HepG2 (cell line): ENCODE measurements around the gene ERC1. TPM values are rescaled to one million over a fixed set of nuclear protein-coding genes. Genes with fewer than 3 reads are reported as not detected.

Experiments used
- ATAC-seq: fragments of 200-7000 bp; cut with Tn5 transposase; 3 replicates; pipeline ENCODE4 v1.9.1; 2020; ENCODE audit warnings: mild to moderate bottlenecking, moderate library complexity
- BruUV-seq: library from RNA; stranded (reverse); fragments of 400-500 nt; replicated peaks from 2 replicates; lab custom pipeline; 2021; lab: Mats Ljungman, UMichigan
- CTCF ChIA-PET: fragments of 300-600 bp; formaldehyde crosslinking; extraction: SDS; loops from one replicate; lab custom pipeline; 2021; ENCODE audit warnings: low total read pairs, inconsistent platforms, low intra/inter-chr PET ratio; lab: Yijun Ruan, JAX
- POLR2A ChIA-PET: fragments of 350-600 bp; sonication (Branson Sonifier 250); formaldehyde crosslinking; loops from one replicate; lab custom pipeline; 2020; ENCODE audit warnings: antibody characterized with exemption, inconsistent platforms; lab: Yijun Ruan, JAX
- DNase-seq: peaks from one replicate; pipeline ENCODE4 v3.0.0-alpha.2; 2015; ENCODE audit warnings: low spot score
- FAIRE-seq: peaks from 3 replicates; lab custom pipeline; 2011; peaks lifted over from hg19 to GRCh38; lab: Jason Lieb, UNC
- H2AFZ ChIP-seq: one replicate; pipeline ENCODE4 v1.6.1; 2011; ENCODE audit warnings: low read length, inconsistent platforms
- H3K27ac ChIP-seq: fragments of 300-600 bp; 3 replicates; pipeline ENCODE4 v1.8.0; 2011; ENCODE audit warnings: mixed run types, mild to moderate bottlenecking, mixed read lengths, low read length, inconsistent platforms; ENCODE audit not compliant: insufficient read depth; ENCODE audit errors: extremely low read length
- H3K27me3 ChIP-seq, 2 experiments: fragments of 200-600 bp in 1 of 2; 2 replicates in 1 of 2; 3 replicates in 1 of 2; pipeline versions ENCODE4 v1.6.0 to v1.8.0; 2011; ENCODE audit warnings: low read length in 2 of 2, mild to moderate bottlenecking in 2 of 2, moderate library complexity in 2 of 2, inconsistent platforms in 1 of 2; ENCODE audit not compliant: insufficient read depth in 2 of 2, control insufficient read depth in 1 of 2
- H3K36me3 ChIP-seq, 2 experiments: fragments of 200-600 bp in 1 of 2; replicated peaks in 1 of 2; 2 replicates in 1 of 2; 3 replicates in 1 of 2; pipeline versions ENCODE4 v1.5.1 to v1.8.0; 2011; ENCODE audit warnings: low read length in 2 of 2, inconsistent platforms in 1 of 2; ENCODE audit not compliant: insufficient read depth in 2 of 2, control insufficient read depth in 1 of 2
- H3K4me1 ChIP-seq: 2 replicates; pipeline ENCODE4 v1.5.1; 2012; ENCODE audit warnings: low read length, inconsistent platforms; ENCODE audit not compliant: insufficient read depth
- H3K4me2 ChIP-seq: 2 replicates; pipeline ENCODE4 v1.6.0; 2011; ENCODE audit warnings: low read depth, low read length, inconsistent platforms
- H3K4me3 ChIP-seq, 3 experiments: fragments of 200-600 bp in 1 of 3; sonication (generic), shearing (Covaris generic) in 1 of 3; replicated peaks in 1 of 3; 2 replicates each; pipeline ENCODE4 v1.5.1; 2011 to 2016; ENCODE audit warnings: low read length in 3 of 3, inconsistent platforms in 2 of 3, low read depth in 2 of 3, mild to moderate bottlenecking in 2 of 3, control low read depth in 1 of 3, mixed read lengths in 1 of 3; ENCODE audit not compliant: insufficient read depth in 1 of 3
- H3K79me2 ChIP-seq: one replicate; pipeline ENCODE4 v1.6.1; 2011; ENCODE audit warnings: low read length, inconsistent platforms; ENCODE audit not compliant: insufficient read depth
- H3K9ac ChIP-seq: 2 replicates; pipeline ENCODE4 v1.6.0; 2011; ENCODE audit warnings: mild to moderate bottlenecking, low read depth, low read length, inconsistent platforms; ENCODE audit not compliant: insufficient read depth
- H3K9me3 ChIP-seq: 2 replicates; pipeline ENCODE4 v1.5.1; 2012; ENCODE audit warnings: mild to moderate bottlenecking, low read length
- H4K20me1 ChIP-seq: 2 replicates; pipeline ENCODE4 v1.6.0; 2011; ENCODE audit warnings: inconsistent platforms, mild to moderate bottlenecking, low read length, moderate library complexity; ENCODE audit not compliant: insufficient read depth
- AKAP8 ChIP-seq: sonication (generic); formaldehyde crosslinking; IDR thresholded peaks from 2 replicates; pipeline ENCODE4 v1.5.1; 2020; ENCODE audit warnings: mild to moderate bottlenecking, missing genetic modification reagents
- ATM ChIP-seq: fragments of 450-650 bp; IDR thresholded peaks from 2 replicates; pipeline ENCODE4 v1.7.1; 2017; ENCODE audit warnings: mild to moderate bottlenecking, borderline replicate concordance
- CCAR2 ChIP-seq: fragments of 200-400 bp; formaldehyde crosslinking; optimal IDR thresholded peaks from 2 replicates; pipeline ENCODE3; 2018; ENCODE audit warnings: low read depth, mild to moderate bottlenecking, low read length, moderate library complexity
- CEBPB ChIP-seq: IDR thresholded peaks from 2 replicates; pipeline ENCODE4 v1.6.1; 2011; ENCODE audit warnings: low read depth, low read length, improper control_type of control experiment, borderline replicate concordance
- FOSL2 ChIP-seq: sonication (generic); formaldehyde crosslinking; IDR thresholded peaks from 2 replicates; pipeline ENCODE4 v1.4.0; 2020; ENCODE audit warnings: missing genetic modification reagents
- HCFC1 ChIP-seq: fragments of 150-350 bp; IDR thresholded peaks from 2 replicates; pipeline ENCODE4 v1.6.1; 2014; ENCODE audit warnings: low read depth, low read length
- MAFF ChIP-seq: IDR thresholded peaks from 2 replicates; pipeline ENCODE4 v1.6.1; 2011; ENCODE audit warnings: low read depth, low read length, improper control_type of control experiment
- MAFK ChIP-seq, 2 experiments: IDR thresholded peaks in 1 of 2; conservative IDR thresholded peaks in 1 of 2; 2 replicates each; pipeline ENCODE4 v1.6.1; 2011; ENCODE audit warnings: improper control_type of control experiment in 2 of 2, low read length in 2 of 2
- MYC ChIP-seq: sonication (generic); formaldehyde crosslinking; IDR thresholded peaks from 2 replicates; pipeline ENCODE4 v1.9.0; 2021; ENCODE audit warnings: missing genetic modification reagents, borderline replicate concordance
- NPAS2 ChIP-seq: sonication (generic); formaldehyde crosslinking; IDR thresholded peaks from 2 replicates; pipeline ENCODE4 v1.8.0; 2022; ENCODE audit warnings: mild to moderate bottlenecking, missing genetic modification reagents, borderline replicate concordance
- SETDB1 ChIP-seq: sonication (generic); formaldehyde crosslinking; IDR thresholded peaks from 2 replicates; pipeline ENCODE4 v1.5.1; 2020; ENCODE audit warnings: missing genetic modification reagents, mild to moderate bottlenecking, borderline replicate concordance
- ZFP1 ChIP-seq: IDR thresholded peaks from 2 replicates; pipeline ENCODE4 v1.6.1; 2016
- ZNF619 ChIP-seq: sonication (generic); formaldehyde crosslinking; IDR thresholded peaks from 2 replicates; pipeline ENCODE4 v1.4.0; 2020; ENCODE audit warnings: mild to moderate bottlenecking, missing genetic modification reagents
- ZNF629 ChIP-seq: sonication (generic); formaldehyde crosslinking; conservative IDR thresholded peaks from 2 replicates; pipeline ENCODE4 v1.5.0; 2020; ENCODE audit warnings: missing genetic modification reagents
- WGBS: methylation state at CpG from one replicate; pipeline ENCODE4 v1.1.6; 2017; ENCODE audit warnings: low lambda C conversion rate; 5-methylcytosine and 5-hydroxymethylcytosine counted together
- in situ Hi-C: cut with HindIII; loops from 2 replicates; pipeline ENCODE4 v1.10.0; 2017; ENCODE audit warnings: low pct_unique_long_range_greater_than_20kb; ENCODE audit not compliant: extremely low pct_ligation_motif_present
- intact Hi-C: fragments of 100-400 bp; cut with micrococcal nuclease; formaldehyde crosslinking; loops from one replicate; pipeline ENCODE4 v1.10.0; 2022; ENCODE audit not compliant: unreplicated experiment
- polyA plus RNA-seq, 8 experiments: library from polyadenylated mRNA; depleted of rRNA in 3 of 8; stranded (reverse) in 7 of 8; unstranded in 1 of 8; fragments of >200 nt; fragmentation: Illumina TruSeq in 4 of 8; extraction: Trizol in 4 of 8; gene quantifications; 2 replicates each; pipeline versions ENCODE4 v1.2.1 to v1.2.3, GENCODE V29; 2011 to 2016; ENCODE audit warnings: low read depth in 4 of 8, missing spikeins in 1 of 8, mixed read lengths in 1 of 8; ENCODE audit not compliant: insufficient read depth in 1 of 8
- total RNA-seq, 5 experiments: library from RNA; depleted of rRNA; stranded (reverse); fragments of >200 nt; fragmentation: Illumina TruSeq; extraction: Trizol; gene quantifications; 2 replicates each; pipeline ENCODE4 v1.2.3, GENCODE V29; 2016; ENCODE audit warnings: low read depth in 1 of 5
- TF ChIP-seq, protein P1 (sequence below): sonication (generic); formaldehyde crosslinking; IDR thresholded peaks from 2 replicates; pipeline ENCODE4 v1.5.0; 2020; ENCODE audit warnings: missing genetic modification reagents
- TF ChIP-seq, protein P2 (sequence below), 2 experiments: sonication (generic) in 1 of 2; formaldehyde crosslinking in 1 of 2; IDR thresholded peaks; 2 replicates each; pipeline versions ENCODE4 v1.5.1 to v1.6.1; 2011 to 2020; ENCODE audit warnings: borderline replicate concordance in 1 of 2, low read depth in 1 of 2, low read length in 1 of 2, mild to moderate bottlenecking in 1 of 2, missing genetic modification reagents in 1 of 2, moderate library complexity in 1 of 2

The ERC1 gene
- total and polyA plus RNA-seq, 2 of the 13 experiments (the other 11 are each of a cell fraction or from before 2014, with no cell fraction given), result 6.1 to 12.4 TPM

DNA sequence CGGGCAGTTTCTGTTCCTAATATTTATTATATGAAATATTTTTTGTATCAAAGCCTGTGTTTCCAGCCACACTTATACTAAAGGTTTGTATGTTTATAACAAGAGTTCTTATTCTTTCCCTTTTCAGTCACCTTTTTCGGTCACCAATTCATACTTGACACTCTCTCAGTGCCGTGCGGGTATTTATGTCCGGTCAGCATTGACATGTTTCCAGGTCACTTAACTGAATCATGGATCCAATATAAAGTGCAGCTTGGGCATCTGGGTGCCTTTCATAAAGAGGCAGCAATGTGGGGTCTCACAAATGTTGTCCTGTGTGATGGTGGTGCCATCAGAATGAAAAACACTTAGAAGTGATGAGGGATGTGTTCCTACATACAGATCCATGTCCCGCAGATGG is 141.3 kb downstream of the ERC1 start:
- BruUV-seq, result no TSS peak
- Histone ChIP-seq H3K27ac (no peak overlapping the region), H3K4me2 (no peak overlapping the region), H3K4me3 (no peak overlapping the region), H2AFZ (no peak overlapping the region), H3K4me1 (peaks cover 20% of the 10 kb centered on the region), H3K9me3 (no peaks in the 10 kb centered on the region), H3K36me3 (peaks cover 0 to 2% of the 10 kb centered on the region in 2 experiments; a peak in 1 of 5 replicates), H4K20me1 (0 out of 2 replicates have a peak, but pooled peaks cover 2% of the 10 kb centered on the region), H3K79me2 (no peaks in the 10 kb centered on the region), H3K27me3 (no peaks in the 10 kb centered on the region), H3K9ac (no peak overlapping the region)
- no peak for FAIRE-seq
- CTCF ChIA-PET, result no interaction called here
- TF ChIP-seq MAFF (0 out of 2 replicates have a peak, but pooled peaks have one; percentile 31), MAFK (conservative IDR thresholded peaks at IDR 0.05 in 1 of 2, IDR thresholded peaks at IDR 0.05 in 1 of 2; ENCODE audit: low read length in 2 of 2) (peak; percentile 64 to 65), FOSL2 (CRISPR knock-in tag) (no peak)
- TF ChIP-seq, protein P1, sequence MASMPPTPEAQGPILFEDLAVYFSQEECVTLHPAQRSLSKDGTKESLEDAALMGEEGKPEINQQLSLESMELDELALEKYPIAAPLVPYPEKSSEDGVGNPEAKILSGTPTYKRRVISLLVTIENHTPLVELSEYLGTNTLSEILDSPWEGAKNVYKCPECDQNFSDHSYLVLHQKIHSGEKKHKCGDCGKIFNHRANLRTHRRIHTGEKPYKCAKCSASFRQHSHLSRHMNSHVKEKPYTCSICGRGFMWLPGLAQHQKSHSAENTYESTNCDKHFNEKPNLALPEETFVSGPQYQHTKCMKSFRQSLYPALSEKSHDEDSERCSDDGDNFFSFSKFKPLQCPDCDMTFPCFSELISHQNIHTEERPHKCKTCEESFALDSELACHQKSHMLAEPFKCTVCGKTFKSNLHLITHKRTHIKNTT (CRISPR knock-in tag), result no peak
- POLR2A ChIA-PET, result no interaction called here
- no peak for DNase-seq
- 81% methylated on average over 6 of the region's 6 CpGs for WGBS
- intact Hi-C loops, result no loop called here
- in situ Hi-C loops, result no loop called here
- ATAC-seq, result no peak

DNA sequence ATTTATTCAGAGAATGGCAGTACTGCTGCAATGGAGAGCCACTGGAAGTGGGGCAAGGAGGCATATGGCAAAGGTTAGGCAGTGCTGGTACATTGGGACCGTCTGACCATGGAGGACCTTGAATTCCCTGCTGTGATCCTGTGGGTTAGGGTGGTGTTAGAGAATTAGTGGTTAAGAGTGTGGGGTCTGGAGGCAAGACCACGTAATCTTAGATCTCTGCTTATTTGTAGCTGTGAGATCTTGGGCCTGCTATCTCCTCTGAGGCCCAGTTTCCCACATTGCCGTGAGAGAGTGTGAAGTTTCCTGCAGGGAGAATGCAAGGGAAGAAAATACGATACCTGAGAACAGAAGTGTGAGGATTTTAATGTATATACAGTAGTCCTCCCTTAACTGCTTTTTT is 147.7 kb downstream of the ERC1 start:
- Histone ChIP-seq H2AFZ (no peak overlapping the region), H3K27me3 (no peaks in the 10 kb centered on the region; a peak in 1 of 5 replicates), H3K79me2 (no peaks in the 10 kb centered on the region), H3K27ac (no peak overlapping the region), H3K4me2 (no peak overlapping the region), H3K4me1 (no peaks in the 10 kb centered on the region), H3K4me3 (no peak overlapping the region), H3K9ac (no peak overlapping the region), H4K20me1 (no peaks in the 10 kb centered on the region), H3K36me3 (peaks cover 1 to 2% of the 10 kb centered on the region in 2 experiments; a peak in 2 of 5 replicates), H3K9me3 (no peaks in the 10 kb centered on the region)
- CTCF ChIA-PET, result no interaction called here
- DNase-seq, result no peak
- ATAC-seq, result no peak
- POLR2A ChIA-PET, result no interaction called here
- no TSS peak for BruUV-seq
- no peak for FAIRE-seq
- 95% methylated on average over 4 of the region's 4 CpGs for WGBS
- in situ Hi-C loops, result no loop called here
- intact Hi-C loops, result no loop called here
- no peak for TF ChIP-seq CCAR2
- no peak for TF ChIP-seq ZNF619
- TF ChIP-seq AKAP8 (CRISPR knock-in tag), result no peak
- no peak for TF ChIP-seq CEBPB
- no peak for TF ChIP-seq NPAS2 (CRISPR knock-in tag)
- TF ChIP-seq, protein P2, sequence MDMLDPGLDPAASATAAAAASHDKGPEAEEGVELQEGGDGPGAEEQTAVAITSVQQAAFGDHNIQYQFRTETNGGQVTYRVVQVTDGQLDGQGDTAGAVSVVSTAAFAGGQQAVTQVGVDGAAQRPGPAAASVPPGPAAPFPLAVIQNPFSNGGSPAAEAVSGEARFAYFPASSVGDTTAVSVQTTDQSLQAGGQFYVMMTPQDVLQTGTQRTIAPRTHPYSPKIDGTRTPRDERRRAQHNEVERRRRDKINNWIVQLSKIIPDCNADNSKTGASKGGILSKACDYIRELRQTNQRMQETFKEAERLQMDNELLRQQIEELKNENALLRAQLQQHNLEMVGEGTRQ (IDR thresholded peaks at IDR 0.05; ENCODE audit: low read depth, low read length), result no peak
- TF ChIP-seq, protein P2 (CRISPR knock-in tag; IDR thresholded peaks at IDR 0.05; ENCODE audit: borderline replicate concordance), result no peak
- no peak for TF ChIP-seq ZNF629 (CRISPR knock-in tag)
- TF ChIP-seq HCFC1, result no peak
- no peak for TF ChIP-seq ATM
- no peak for TF ChIP-seq MYC
- TF ChIP-seq ZFP1 (CRISPR knock-in tag), result no peak
- TF ChIP-seq SETDB1, result no peak
